OCI-LY3 (cell line): ENCODE results near the gene ZMYM4.

Experiments used
- CTCF ChIP-seq: fragments of 200-600, 300-600 bp; sonication (generic); IDR thresholded peaks from 2 replicates; pipeline ENCODE4 v1.5.1; 2014; ENCODE audit warnings: antibody characterized with exemption, low read length, low read depth
- EZH2phosphoT487 ChIP-seq: fragments of 200-600 bp; shearing (Covaris generic); IDR thresholded peaks from 2 replicates; pipeline ENCODE4 v1.6.1; 2018; ENCODE audit warnings: antibody characterized with exemption, mixed run types, low read depth

- no peak for TF ChIP-seq CTCF
- TF ChIP-seq EZH2phosphoT487, result no peak
These were observed 26.3 kb downstream of the ZMYM4 start for GRCh38 chr1:35294809-35295208.
